Osteoblast (primary cell): ENCODE measurements around the gene ATP6V1C2. TPM values are rescaled to one million over a fixed set of nuclear protein-coding genes. Genes with fewer than 3 reads are reported as not detected.

Experiments used
- DNase-seq: peaks from one replicate; pipeline ENCODE4 v3.0.0; 2011; ENCODE audit warnings: low spot score, mixed read lengths; ENCODE audit not compliant: insufficient read length; ENCODE audit errors: missing footprints
- H2AFZ ChIP-seq: 2 replicates; pipeline ENCODE4 v1.6.0; 2011; ENCODE audit warnings: mild to moderate bottlenecking, low read length
- H3K27ac ChIP-seq: 2 replicates; pipeline ENCODE4 v1.5.1; 2011; ENCODE audit warnings: mild to moderate bottlenecking, low read depth, low read length, moderate library complexity
- H3K27me3 ChIP-seq: 2 replicates; pipeline ENCODE4 v1.6.0; 2012; ENCODE audit warnings: mild to moderate bottlenecking, control low read depth, inconsistent platforms, low read length, moderate library complexity; ENCODE audit not compliant: insufficient read depth
- H3K36me3 ChIP-seq: 2 replicates; pipeline ENCODE4 v1.5.1; 2011; ENCODE audit warnings: mild to moderate bottlenecking, low read length, control low read depth, moderate library complexity; ENCODE audit not compliant: insufficient read depth
- H3K4me1 ChIP-seq: 2 replicates; pipeline ENCODE4 v1.5.1; 2011; ENCODE audit warnings: mild to moderate bottlenecking, low read length, control low read depth, moderate library complexity; ENCODE audit not compliant: insufficient read depth
- H3K4me2 ChIP-seq: 2 replicates; pipeline ENCODE4 v1.6.0; 2011; ENCODE audit warnings: mild to moderate bottlenecking, low read length; ENCODE audit not compliant: insufficient read depth
- H3K4me3 ChIP-seq: fragments of 200-600 bp; sonication (generic); 3 replicates; pipeline ENCODE4 v1.5.1; 2012; ENCODE audit warnings: mild to moderate bottlenecking, low read length, inconsistent platforms; ENCODE audit not compliant: insufficient read depth
- H3K79me2 ChIP-seq: 2 replicates; pipeline ENCODE4 v1.6.0; 2012; ENCODE audit warnings: mild to moderate bottlenecking, low read length, control low read depth, inconsistent platforms; ENCODE audit not compliant: insufficient read depth
- H3K9me3 ChIP-seq: 2 replicates; pipeline ENCODE4 v1.5.1; 2011; ENCODE audit warnings: low read depth, low read length, control low read depth
- H4K20me1 ChIP-seq: 2 replicates; pipeline ENCODE4 v1.6.0; 2012; ENCODE audit warnings: mild to moderate bottlenecking, low read length, control low read depth; ENCODE audit not compliant: insufficient read depth
- CTCF ChIP-seq: IDR thresholded peaks from 2 replicates; pipeline ENCODE4 v1.5.1; 2011; ENCODE audit warnings: mild to moderate bottlenecking, low read depth, low read length, moderate library complexity; ENCODE audit errors: extremely low read depth
- total RNA-seq: library from RNA; depleted of rRNA; stranded (reverse); fragments of >200 nt; gene quantifications from 2 replicates; pipeline ENCODE4 v1.2.3, GENCODE V29; 2012

ATP6V1C2 gene
- total RNA-seq, 1 donor = under 0.01 TPM

DNA sequence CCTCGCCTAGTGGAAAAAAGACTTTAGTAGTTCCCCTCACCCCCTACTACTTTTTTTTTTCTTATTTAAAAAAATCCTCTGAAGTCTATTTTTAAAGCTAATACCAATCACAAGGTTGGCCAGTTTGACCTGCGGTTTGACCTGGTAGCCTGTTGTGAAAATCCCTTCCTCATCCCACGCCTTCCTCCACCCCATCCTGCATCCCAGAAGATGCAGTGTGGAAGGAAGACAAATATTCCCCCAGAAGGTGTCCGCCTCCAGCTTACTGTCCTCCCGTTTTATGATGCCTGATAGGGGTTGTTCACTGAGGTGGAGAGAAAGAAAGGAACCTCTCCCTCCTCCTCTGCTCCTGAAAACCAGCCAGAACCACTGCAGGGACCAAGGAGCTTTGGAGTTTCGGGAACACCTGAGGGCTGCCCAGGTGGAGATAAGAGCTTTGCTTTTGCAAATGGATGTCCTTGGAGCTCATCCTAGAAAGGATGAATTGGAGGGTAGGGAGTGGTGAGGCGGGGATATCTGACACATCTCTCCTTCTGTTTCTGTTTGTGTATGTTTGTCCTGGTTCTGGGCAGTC, 909 bp downstream of the ATP6V1C2 start:
- H3K36me3 ChIP-seq = no peaks in the 10 kb centered on the region
- no peak overlapping the region for H3K27ac ChIP-seq
- H3K4me1 ChIP-seq = peaks cover 13% of the 10 kb centered on the region
- peaks cover 62% of the 10 kb centered on the region for H3K27me3 ChIP-seq
- H3K4me2 ChIP-seq = no peak overlapping the region
- H4K20me1 ChIP-seq = no peaks in the 10 kb centered on the region
- H3K79me2 ChIP-seq = no peaks in the 10 kb centered on the region
- H2AFZ ChIP-seq = no peak overlapping the region
- no peak for TF ChIP-seq CTCF
- H3K4me3 ChIP-seq = no peak overlapping the region
- peak; percentile 15 for DNase-seq
- no peaks in the 10 kb centered on the region for H3K9me3 ChIP-seq

DNA sequence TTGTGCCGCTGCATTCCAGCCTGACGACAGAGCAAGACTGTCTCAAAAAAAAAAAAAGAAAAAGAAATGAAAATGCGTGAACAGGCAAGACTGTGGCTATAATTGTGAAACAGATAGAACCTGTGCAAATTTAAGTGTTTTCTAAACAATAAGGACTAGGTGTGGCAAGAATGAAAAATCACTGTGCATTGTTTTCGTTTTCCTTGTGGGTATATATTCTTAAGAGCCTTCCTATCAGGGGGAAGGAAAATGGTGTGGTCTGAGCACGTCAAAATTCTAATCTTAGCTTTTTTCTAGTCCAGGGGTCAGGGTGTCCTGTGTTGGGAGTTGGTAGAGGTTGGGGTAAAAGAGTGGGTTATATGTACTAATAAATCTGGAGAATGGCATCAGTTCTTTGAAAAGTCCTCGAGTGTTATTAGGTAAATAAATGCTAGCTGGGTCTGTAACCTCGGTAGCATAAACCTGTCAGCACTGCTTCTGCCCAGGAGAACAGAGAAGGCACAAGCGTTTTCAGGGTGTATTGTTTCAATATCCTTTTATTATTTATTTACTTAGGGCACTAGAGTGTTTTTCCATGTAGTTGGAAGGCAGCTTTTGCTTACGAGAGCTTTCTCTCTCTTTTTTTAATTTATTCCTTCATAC, 11.6 kb downstream of the ATP6V1C2 start:
- Histone ChIP-seq H2AFZ (no peak overlapping the region), H3K27me3 (peaks cover 13% of the 10 kb centered on the region), H3K4me3 (no peak overlapping the region), H4K20me1 (no peaks in the 10 kb centered on the region), H3K4me2 (no peak overlapping the region), H3K79me2 (no peaks in the 10 kb centered on the region), H3K9me3 (no peaks in the 10 kb centered on the region), H3K4me1 (no peaks in the 10 kb centered on the region), H3K27ac (no peak overlapping the region), H3K36me3 (no peaks in the 10 kb centered on the region)
- DNase-seq = no peak
- no peak for TF ChIP-seq CTCF

- no peaks in the 10 kb centered on the region for H3K36me3 ChIP-seq
- no peaks in the 10 kb centered on the region for H3K9me3 ChIP-seq
- no peak for TF ChIP-seq CTCF
- peaks cover 17% of the 10 kb centered on the region for H3K27me3 ChIP-seq
- H3K4me1 ChIP-seq = no peaks in the 10 kb centered on the region
- no peak for DNase-seq
- no peak overlapping the region for H2AFZ ChIP-seq
- H3K27ac ChIP-seq = no peak overlapping the region
- H3K79me2 ChIP-seq = no peaks in the 10 kb centered on the region
- H4K20me1 ChIP-seq = no peaks in the 10 kb centered on the region
- no peak overlapping the region for H3K4me2 ChIP-seq
- H3K4me3 ChIP-seq = no peak overlapping the region
These were observed 12.1 kb downstream of the ATP6V1C2 start for GRCh38 chr2:10733566-10733925.

GRCh38 chr2:10733980-10734379, 12.6 kb downstream of the ATP6V1C2 start:
- Histone ChIP-seq H2AFZ (no peak overlapping the region), H4K20me1 (no peaks in the 10 kb centered on the region), H3K27me3 (peaks cover 20% of the 10 kb centered on the region), H3K27ac (no peak overlapping the region), H3K36me3 (no peaks in the 10 kb centered on the region), H3K4me2 (no peak overlapping the region), H3K79me2 (no peaks in the 10 kb centered on the region), H3K4me3 (no peak overlapping the region), H3K4me1 (no peaks in the 10 kb centered on the region), H3K9me3 (no peaks in the 10 kb centered on the region)
- DNase-seq = no peak
- TF ChIP-seq CTCF = no peak
